Kidney (tissue), 14 donors: Measurements from ENCODE around the gene RIMBP2. TPM values are rescaled to one million over a fixed set of nuclear protein-coding genes. Genes with fewer than 3 reads are reported as not detected.

ENCODE experiments used
- DNase-seq, 5 donors: peaks; one replicate each; pipeline ENCODE4 v3.0.0-alpha.2; 2013 to 2020
- FAIRE-seq: peaks from 2 replicates; lab custom pipeline; 2012; peaks lifted over from hg19 to GRCh38; lab: Jason Lieb, UNC
- H3K27ac ChIP-seq, 2 donors: one replicate each; pipeline ENCODE4 v1.7.0; 2013; ENCODE audit warnings: low read depth in 2 of 2, low read length in 2 of 2, inconsistent platforms in 1 of 2
- H3K27me3 ChIP-seq: one replicate; pipeline ENCODE4 v1.7.1; 2013; ENCODE audit warnings: low read length, inconsistent platforms; ENCODE audit not compliant: control insufficient read depth, insufficient read depth
- H3K36me3 ChIP-seq, 3 donors: one replicate each; pipeline versions ENCODE4 v1.7.0 to v1.7.1; 2013; ENCODE audit warnings: low read length in 3 of 3, control low read depth in 1 of 3, inconsistent platforms in 1 of 3; ENCODE audit not compliant: insufficient read depth in 3 of 3, control insufficient read depth in 2 of 3
- H3K4me1 ChIP-seq, 3 donors: one replicate each; pipeline versions ENCODE4 v1.7.0 to v1.7.1; 2013; ENCODE audit warnings: low read length in 3 of 3, inconsistent platforms in 1 of 3, low read depth in 1 of 3; ENCODE audit not compliant: control insufficient read depth in 2 of 3, insufficient read depth in 2 of 3
- H3K4me3 ChIP-seq, 3 donors: one replicate each; pipeline versions ENCODE4 v1.7.0 to v1.8.1; 2013; ENCODE audit warnings: low read length in 3 of 3, control low read depth in 1 of 3, inconsistent platforms in 1 of 3
- H3K9ac ChIP-seq, 3 donors: one replicate each; pipeline versions ENCODE4 v1.7.0 to v1.7.1; 2013; ENCODE audit warnings: low read length in 3 of 3, control low read depth in 1 of 3, inconsistent platforms in 1 of 3
- H3K9me3 ChIP-seq, 3 donors: one replicate each; pipeline versions ENCODE4 v1.7.0 to v1.7.1; 2013; ENCODE audit warnings: low read length in 3 of 3, control low read depth in 1 of 3, inconsistent platforms in 1 of 3; ENCODE audit not compliant: control insufficient read depth in 2 of 3, insufficient read depth in 1 of 3
- CTCF ChIP-seq: IDR thresholded peaks from 3 replicates; pipeline ENCODE4 v1.5.1; 2012; ENCODE audit warnings: mild to moderate bottlenecking, moderate library complexity, borderline replicate concordance; ENCODE audit not compliant: insufficient read depth; ENCODE audit errors: extremely low read depth
- intact Hi-C: fragments of 100-400 bp; cut with DNase I; formaldehyde crosslinking; loops from one replicate; pipeline ENCODE4 v1.11.1; 2022
- polyA plus RNA-seq: library from polyadenylated mRNA; stranded (reverse); fragments of 350-450 nt; fragmentation: Illumina TruSeq; extraction: RNeasy Lipid Tissue Mini Kit (QIAGEN cat#74804); gene quantifications from one replicate; pipeline ENCODE4 v1.2.3, GENCODE V29; 2014; ENCODE audit warnings: low read depth, low replicate concordance; ENCODE audit not compliant: insufficient read depth
- total RNA-seq: library from RNA; stranded (reverse); fragmentation: NEBNext Ultra II Directional; extraction: Animal tissue kit (Norgen Biotek cat#: 25700); gene quantifications from one replicate; pipeline ENCODE4 v1.2.1, GENCODE V29; 2021
- donor health status: control.
- donor health status: control.
- donor health status: control.
- donor health status: control.
- donor health status: control.
- donor health status: DM: yes; HTN: yes; CAD: no.
- donor health status: Normal renal cell carcinoma (clear cell type).

Gene RIMBP2
- total and polyA plus RNA-seq, 2 donors from 2014 or later: 2.8 to 51.7 TPM

DNA sequence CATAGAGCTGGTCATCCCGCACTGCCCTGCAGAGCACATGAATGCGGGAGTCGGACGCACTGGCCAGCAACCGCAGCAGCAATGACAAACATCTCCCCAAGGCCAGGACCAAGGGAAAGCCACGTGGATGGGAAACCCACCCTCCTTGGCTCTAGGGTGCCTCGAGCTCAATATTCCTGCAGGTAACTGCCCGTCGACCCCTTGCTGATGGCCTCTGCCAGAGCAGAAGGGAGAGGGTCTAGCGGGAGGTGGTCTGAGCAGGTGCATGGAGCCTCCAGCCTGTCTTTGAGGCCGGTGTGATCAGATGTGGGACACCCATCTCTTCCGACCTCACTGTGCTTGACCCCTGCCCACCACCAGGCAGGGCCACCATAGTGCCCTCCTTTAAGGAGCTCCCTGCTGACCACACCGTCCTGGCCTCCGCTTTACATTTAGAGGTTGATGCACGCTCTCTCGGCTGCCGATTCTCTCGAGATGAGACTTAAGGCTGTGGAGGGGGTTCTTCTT lies 288.7 kb downstream of the RIMBP2 start:
- FAIRE-seq: no peak
- intact Hi-C loops: no loop called here
- no peaks in the 10 kb centered on the region for H3K27me3 ChIP-seq
- H3K9me3 ChIP-seq: no peaks in the 10 kb centered on the region
- no peak for DNase-seq
- no peak overlapping the region for H3K9ac ChIP-seq
- no peak overlapping the region for H3K4me3 ChIP-seq
- no peak overlapping the region for H3K27ac ChIP-seq
- no peaks in the 10 kb centered on the region for H3K4me1 ChIP-seq
- no peaks in the 10 kb centered on the region for H3K36me3 ChIP-seq
- TF ChIP-seq CTCF: no peak

DNA sequence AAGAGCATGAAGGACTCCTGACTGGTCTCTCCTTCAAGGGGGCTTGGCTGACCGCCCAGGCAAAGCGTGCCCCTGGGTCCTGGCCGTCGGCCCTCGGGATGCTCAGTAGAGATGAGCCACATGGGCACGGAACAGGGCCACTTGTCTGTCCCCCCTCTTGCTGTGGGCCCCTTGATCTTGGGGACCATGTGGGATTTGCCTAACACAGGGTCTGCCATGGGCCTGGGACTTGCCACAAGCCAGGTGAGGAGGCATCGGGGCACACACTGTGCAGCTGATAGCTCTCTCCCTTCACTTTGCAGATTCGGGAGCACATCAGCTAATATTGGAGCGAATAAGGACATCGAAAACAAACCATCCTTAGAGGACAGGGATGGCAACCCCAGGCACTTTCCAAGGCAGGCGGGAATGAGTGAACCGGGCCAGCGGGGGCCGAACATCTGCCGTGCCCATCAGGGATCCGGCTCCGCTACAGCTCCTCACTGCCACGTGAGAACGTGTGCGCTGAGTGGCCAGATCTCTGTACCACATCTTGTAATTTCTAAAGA lies 290.3 kb downstream of the RIMBP2 start:
- H3K4me3 ChIP-seq: no peak overlapping the region
- TF ChIP-seq CTCF: no peak
- intact Hi-C loops: no loop called here
- no peak for DNase-seq
- no peaks in the 10 kb centered on the region for H3K36me3 ChIP-seq
- H3K27me3 ChIP-seq: no peaks in the 10 kb centered on the region
- H3K9me3 ChIP-seq: no peaks in the 10 kb centered on the region
- H3K9ac ChIP-seq: no peak overlapping the region
- no peak overlapping the region for H3K27ac ChIP-seq
- no peak for FAIRE-seq
- no peaks in the 10 kb centered on the region for H3K4me1 ChIP-seq

- no peak overlapping the region for H3K4me3 ChIP-seq
- no peaks in the 10 kb centered on the region for H3K9me3 ChIP-seq
- no peaks in the 10 kb centered on the region for H3K4me1 ChIP-seq
- TF ChIP-seq CTCF: no peak
- H3K27ac ChIP-seq: no peak overlapping the region
- H3K9ac ChIP-seq: no peak overlapping the region
- FAIRE-seq (no peak), DNase-seq (no peak)
- no peaks in the 10 kb centered on the region for H3K36me3 ChIP-seq
- H3K27me3 ChIP-seq: no peaks in the 10 kb centered on the region
- intact Hi-C loops: no loop called here
Measured at GRCh38 chr12:130424858-130425697, 291.0 kb downstream of the RIMBP2 start.
